Spleen (tissue), 7 donors: ENCODE results near the gene POLD3.

ENCODE experiments used
- CTCF ChIP-seq, 11 experiments: fragments of 200-600 bp in 7 of 11; fragments of 450-650 bp in 4 of 11; sonication (generic) in 4 of 11; IDR thresholded peaks in 8 of 11; conservative IDR thresholded peaks in 3 of 11; 1 replicate in 7 of 11; 2 replicates in 4 of 11; pipeline versions ENCODE4 v1.4.0 to v1.8.0; 2016 to 2021; ENCODE audit warnings: antibody characterized with exemption in 11 of 11, inconsistent platforms in 4 of 11, mild to moderate bottlenecking in 1 of 11
- POLR2A ChIP-seq, 3 donors: fragments of 450-650 bp; IDR thresholded peaks; one replicate each; pipeline ENCODE4 v1.5.1; 2017; ENCODE audit warnings: antibody characterized with exemption in 3 of 3, mild to moderate bottlenecking in 1 of 3
- POLR2AphosphoS5 ChIP-seq, 3 donors: sonication (generic); formaldehyde crosslinking; IDR thresholded peaks; one replicate each; pipeline ENCODE4 v1.5.1; 2017; ENCODE audit warnings: antibody characterized with exemption in 3 of 3
- donor health status: DM: no; HTN: no; CAD: no; lungs with moderate emphysema.
- donor health status: DM: no; HTN: no; CAD: no.
- donor health status: DM: no; HTN: no; CAD: no.

DNA sequence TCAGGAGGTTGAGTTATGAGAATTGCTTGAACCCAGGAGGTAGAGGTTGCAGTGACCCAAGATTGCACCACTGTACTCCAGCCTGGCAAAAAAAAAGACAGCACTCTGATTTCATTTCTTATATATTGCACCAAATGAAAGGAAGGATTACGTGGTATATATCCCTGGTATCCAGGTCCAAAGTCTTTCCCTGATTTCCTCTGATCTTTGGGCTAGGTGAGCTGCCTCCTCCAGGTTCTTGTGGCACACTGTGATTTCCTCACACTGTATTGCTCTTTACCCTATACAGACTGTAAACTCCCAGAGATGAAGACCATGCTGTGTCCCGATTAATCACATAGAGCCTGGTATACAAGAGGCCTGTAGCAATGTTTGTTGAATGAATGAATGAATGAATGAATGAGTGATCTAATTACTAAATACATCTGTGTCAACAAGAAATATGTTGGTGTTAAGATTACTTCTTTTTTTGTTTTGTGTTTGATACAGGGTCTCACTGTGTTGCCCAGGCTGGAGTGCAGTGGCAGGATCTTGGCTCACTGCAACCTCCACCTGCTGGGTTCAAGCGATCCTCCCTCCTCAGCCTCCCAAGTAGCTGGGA, 9.3 kb upstream of the POLD3 start:
- TF ChIP-seq CTCF (IDR thresholded peaks at IDR 0.05 in 8 of 11, conservative IDR thresholded peaks at IDR 0.05 in 3 of 11), result no peak
- no peak for TF ChIP-seq POLR2A (IDR thresholded peaks at IDR 0.05)
- no peak for TF ChIP-seq POLR2AphosphoS5 (IDR thresholded peaks at IDR 0.05)
